GM12878 (cell line): ENCODE data around the gene SLC37A2. TPM values are rescaled to one million over a fixed set of nuclear protein-coding genes. Genes with fewer than 3 reads are reported as not detected.

ENCODE experiments used
- ATAC-seq: fragments of 200-7000 bp; cut with Tn5 transposase; 3 replicates; pipeline ENCODE4 v1.9.1; 2020; ENCODE audit warnings: mild to moderate bottlenecking, moderate library complexity
- BruUV-seq: library from RNA; stranded (reverse); fragments of 400-500 nt; replicated peaks from 2 replicates; lab custom pipeline; 2021; lab: Mats Ljungman, UMichigan
- CTCF ChIA-PET: fragments of 300-600 bp; sonication (Branson Sonifier 250); formaldehyde crosslinking; extraction: SDS; loops from one replicate; lab custom pipeline; 2021; ENCODE audit warnings: inconsistent platforms; lab: Yijun Ruan, JAX
- POLR2A ChIA-PET: fragments of 350-600 bp; formaldehyde crosslinking; extraction: SDS; loops from one replicate; lab custom pipeline; 2021; ENCODE audit warnings: inconsistent platforms; lab: Charles Lee
- RAD21 ChIA-PET: fragments of 300-600 bp; sonication (Branson Sonifier 250); formaldehyde crosslinking; loops from one replicate; lab custom pipeline; 2023; ENCODE audit warnings: antibody characterized with exemption; ENCODE audit not compliant: unreplicated experiment; lab: Charles Lee
- SMC1A ChIA-PET: fragments of 300-600 bp; sonication (Branson Sonifier 250); formaldehyde crosslinking; loops from one replicate; lab custom pipeline; 2023; ENCODE audit not compliant: unreplicated experiment, uncharacterized antibody; lab: Charles Lee
- DNase-seq: peaks from one replicate; pipeline ENCODE4 v3.0.0-alpha.2; 2011; ENCODE audit warnings: low read depth, low spot score
- FAIRE-seq: peaks from 3 replicates; lab custom pipeline; 2011; peaks lifted over from hg19 to GRCh38; lab: Jason Lieb, UNC
- H2AFZ ChIP-seq: 2 replicates; pipeline ENCODE4 v1.6.0; 2011; ENCODE audit warnings: low read depth, low read length, control low read depth; ENCODE audit not compliant: control insufficient read depth
- H3K27ac ChIP-seq: 2 replicates; pipeline ENCODE4 v1.5.1; 2011; ENCODE audit warnings: control low read depth; ENCODE audit not compliant: control insufficient read depth, insufficient read depth
- H3K27me3 ChIP-seq, 2 experiments: replicated peaks in 1 of 2; 2 replicates each; pipeline versions ENCODE4 v1.6.0 to v1.6.1; 2011; ENCODE audit warnings: low read length in 1 of 2; ENCODE audit not compliant: control insufficient read depth in 2 of 2, insufficient read depth in 2 of 2
- H3K36me3 ChIP-seq, 2 experiments: 2 replicates each; pipeline ENCODE4 v1.5.1; 2011; ENCODE audit warnings: low read length in 1 of 2; ENCODE audit not compliant: control insufficient read depth in 2 of 2, insufficient read depth in 2 of 2
- H3K4me1 ChIP-seq: 2 replicates; pipeline ENCODE4 v1.6.1; 2011; ENCODE audit warnings: mild to moderate bottlenecking, low read length, moderate library complexity, mixed read lengths; ENCODE audit not compliant: control insufficient read depth, insufficient read depth
- H3K4me2 ChIP-seq: 2 replicates; pipeline ENCODE4 v1.6.0; 2011; ENCODE audit warnings: control low read depth; ENCODE audit not compliant: control insufficient read depth, insufficient read depth
- H3K4me3 ChIP-seq: fragments of 200-600 bp; sonication (generic); 2 replicates; pipeline ENCODE4 v1.5.1; 2016
- H3K79me2 ChIP-seq: 2 replicates; pipeline ENCODE4 v1.6.0; 2011; ENCODE audit warnings: low read length; ENCODE audit not compliant: control insufficient read depth, insufficient read depth
- H3K9ac ChIP-seq: 2 replicates; pipeline ENCODE4 v1.8.0; 2011; ENCODE audit warnings: low read length, control low read depth, mixed read lengths; ENCODE audit not compliant: control insufficient read depth, insufficient read depth
- H3K9me3 ChIP-seq: replicated peaks from 3 replicates; pipeline ENCODE4 v1.5.1; 2011; ENCODE audit warnings: mild to moderate bottlenecking, low read length; ENCODE audit not compliant: control insufficient read depth, insufficient read depth
- H4K20me1 ChIP-seq: 2 replicates; pipeline ENCODE4 v1.6.0; 2011; ENCODE audit not compliant: control insufficient read depth, insufficient read depth
- ATF7 ChIP-seq: fragments of 450-650 bp; IDR thresholded peaks from 2 replicates; pipeline ENCODE4 v1.6.1; 2016; ENCODE audit warnings: low read depth, mild to moderate bottlenecking
- CBFB ChIP-seq: IDR thresholded peaks from 2 replicates; pipeline ENCODE4 v1.6.1; 2016; ENCODE audit warnings: antibody characterized with exemption, low read depth
- CEBPB ChIP-seq, 2 experiments: fragments of 150-350 bp in 1 of 2; IDR thresholded peaks; 2 replicates each; pipeline ENCODE4 v1.6.1; 2012 to 2014; ENCODE audit warnings: low read depth in 2 of 2, low read length in 2 of 2, borderline replicate concordance in 1 of 2, inconsistent platforms in 1 of 2
- DPF2 ChIP-seq: fragments of 450-650 bp; IDR thresholded peaks from 2 replicates; pipeline ENCODE4 v1.6.1; 2017; ENCODE audit warnings: mild to moderate bottlenecking
- ELK1 ChIP-seq: IDR thresholded peaks from 2 replicates; pipeline ENCODE4 v1.6.1; 2012; ENCODE audit warnings: low read depth, low read length, improper control_type of control experiment
- ESRRA ChIP-seq: IDR thresholded peaks from 2 replicates; pipeline ENCODE4 v1.6.1; 2012; ENCODE audit warnings: mild to moderate bottlenecking, low read length, improper control_type of control experiment
- JUND ChIP-seq: IDR thresholded peaks from 2 replicates; pipeline ENCODE4 v1.6.1; 2012; ENCODE audit warnings: low read depth, mild to moderate bottlenecking, low read length, improper control_type of control experiment, moderate library complexity
- KAT2A ChIP-seq: conservative IDR thresholded peaks from 2 replicates; pipeline ENCODE4 v1.6.1; 2011; ENCODE audit warnings: low read depth, low read length; ENCODE audit not compliant: control insufficient read depth
- MEF2B ChIP-seq: fragments of 450-650 bp; IDR thresholded peaks from 2 replicates; pipeline ENCODE4 v1.6.1; 2018; ENCODE audit warnings: mild to moderate bottlenecking, moderate library complexity; ENCODE audit not compliant: partially characterized antibody, poor library complexity, severe bottlenecking
- MLLT1 ChIP-seq: fragments of 450-650 bp; IDR thresholded peaks from 2 replicates; pipeline ENCODE4 v1.6.1; 2016; ENCODE audit warnings: mild to moderate bottlenecking
- POLR2A ChIP-seq: IDR thresholded peaks from 2 replicates; pipeline ENCODE4 v1.6.1; 2011; ENCODE audit warnings: low read depth, mild to moderate bottlenecking, low read length
- RFX5 ChIP-seq: IDR thresholded peaks from 2 replicates; pipeline ENCODE4 v1.6.1; 2011; ENCODE audit warnings: low read depth, low read length, improper control_type of control experiment
- SMAD5 ChIP-seq: IDR thresholded peaks from 2 replicates; pipeline ENCODE4 v1.6.1; 2016; ENCODE audit warnings: antibody characterized with exemption, low read depth
- SP1 ChIP-seq: IDR thresholded peaks from one replicate; pipeline ENCODE4 v1.6.1; 2011; ENCODE audit warnings: low read depth, low read length
- SUZ12 ChIP-seq: fragments of 200-600 bp; sonication (generic); IDR thresholded peaks from one replicate; pipeline ENCODE4 v1.6.1; 2018; ENCODE audit warnings: antibody characterized with exemption, mild to moderate bottlenecking; ENCODE audit not compliant: unreplicated experiment
- TAF1 ChIP-seq: IDR thresholded peaks from 2 replicates; pipeline ENCODE4 v1.6.1; 2011; ENCODE audit warnings: mild to moderate bottlenecking, low read depth, low read length, borderline replicate concordance
- TCF7 ChIP-seq: IDR thresholded peaks from 2 replicates; pipeline ENCODE4 v1.6.1; 2014; ENCODE audit warnings: antibody characterized with exemption, borderline replicate concordance
- WRNIP1 ChIP-seq: IDR thresholded peaks from 2 replicates; pipeline ENCODE4 v1.6.1; 2011; ENCODE audit warnings: low read depth, low read length, improper control_type of control experiment, borderline replicate concordance
- ZBED1 ChIP-seq: IDR thresholded peaks from 2 replicates; pipeline ENCODE4 v1.6.1; 2016; ENCODE audit warnings: borderline replicate concordance
- WGBS: methylation state at CpG from one replicate; pipeline ENCODE4 v1.1.6; 2016; ENCODE audit warnings: low lambda C conversion rate; ENCODE audit not compliant: insufficient replicate concordance, insufficient coverage; ENCODE audit errors: missing lambda C conversion rate; 5-methylcytosine and 5-hydroxymethylcytosine counted together
- in situ Hi-C: fragments of 300-500 bp; cut with MboI; formaldehyde crosslinking; loops from 9 replicates; pipeline ENCODE4 v1.14.3; 2018; ENCODE audit warnings: mixed read lengths
- intact Hi-C: fragments of 100-400 bp; cut with micrococcal nuclease; formaldehyde crosslinking; loops from one replicate; pipeline ENCODE4 v1.14.2; 2022; ENCODE audit not compliant: unreplicated experiment
- polyA plus RNA-seq, 11 experiments: library from polyadenylated mRNA; depleted of rRNA in 4 of 11; unstranded in 6 of 11; stranded (reverse) in 5 of 11; fragments of >200 nt; fragmentation: Nextera tagmentation in 4 of 11; fragmentation: Illumina TruSeq in 1 of 11; extraction: Ambion mirVana in 4 of 11; extraction: Trizol in 1 of 11; gene quantifications; 1 replicate in 1 of 11; 2 replicates in 10 of 11; pipeline versions ENCODE4 v1.2.1 to v1.2.3, GENCODE V29; 2011 to 2016; ENCODE audit warnings: inconsistent platforms in 2 of 11, missing spikeins in 2 of 11, low read depth in 1 of 11
- total RNA-seq, 4 experiments: library from RNA; depleted of rRNA in 3 of 4; stranded (reverse); fragments of >200 nt in 3 of 4; fragmentation: Illumina TruSeq in 1 of 4; extraction: Trizol in 1 of 4; gene quantifications; 2 replicates each; pipeline versions ENCODE4 v1.2.1 to v1.2.3, GENCODE V29; 2013 to 2021
- TF ChIP-seq, protein P1 (sequence below): fragments of 450-650 bp; IDR thresholded peaks from 2 replicates; pipeline ENCODE4 v1.6.1; 2017; ENCODE audit warnings: low read depth, mild to moderate bottlenecking, moderate library complexity

Gene SLC37A2
- total and polyA plus RNA-seq, 10 of the 15 experiments (the other 5 are each of a cell fraction or from before 2014, with no cell fraction given), result 0.26 to 9.8 (median 2.0) TPM

DNA sequence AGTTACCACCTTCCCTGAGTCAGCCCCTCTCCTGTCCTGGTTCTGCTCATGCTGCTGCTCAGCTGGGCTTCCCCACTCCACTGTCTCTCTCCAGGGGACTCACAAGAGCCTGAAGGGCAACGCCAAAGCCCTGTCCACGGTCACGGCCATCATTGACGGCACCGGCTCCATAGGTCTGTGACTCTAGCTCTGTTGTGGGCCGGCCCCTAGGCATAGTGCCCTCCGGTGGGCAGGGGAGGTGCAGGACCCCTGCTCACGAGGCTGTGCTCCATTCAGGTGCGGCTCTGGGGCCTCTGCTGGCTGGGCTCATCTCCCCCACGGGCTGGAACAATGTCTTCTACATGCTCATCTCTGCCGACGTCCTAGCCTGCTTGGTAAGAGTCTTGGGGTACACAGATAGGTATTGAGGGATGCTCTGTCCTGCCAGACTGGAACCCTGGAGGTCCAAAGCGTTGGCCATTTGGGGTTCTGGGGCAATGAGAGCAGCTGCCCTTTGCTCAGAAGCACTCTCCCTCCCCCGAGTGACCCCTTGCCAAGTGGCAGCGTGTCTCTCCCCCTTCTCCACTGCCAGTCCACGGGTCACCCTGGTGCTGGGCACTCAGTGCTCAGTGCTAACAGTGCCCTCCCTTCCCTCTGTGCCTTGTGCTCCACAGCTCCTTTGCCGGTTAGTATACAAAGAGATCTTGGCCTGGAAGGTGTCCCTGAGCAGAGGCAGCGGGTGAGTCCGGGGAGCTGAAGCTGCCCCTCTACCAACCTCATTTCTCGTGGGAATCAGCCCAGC lies 22.4 kb downstream of the SLC37A2 start:
- CTCF ChIA-PET, result interaction anchor here (1.3 to 7.4 kb wide), 2 partner anchors 13 to 56 kb away, joined by 3 to 100 read pairs; no protein-coding TSS in a partner anchor
- no peak overlapping the region for H3K4me3 ChIP-seq
- WGBS, result 69% methylated on average over 20 of the region's 20 CpGs
- no peak overlapping the region for H3K27ac ChIP-seq
- no peak overlapping the region for H3K9ac ChIP-seq
- H3K27me3 ChIP-seq, result no peaks in the 10 kb centered on the region
- H3K4me2 ChIP-seq, result no peak overlapping the region
- TF ChIP-seq ELK1 (no peak), CEBPB (IDR thresholded peaks at IDR 0.05; ENCODE audit: borderline replicate concordance in 1 of 2, low read depth in 2 of 2, low read length in 2 of 2) (no peak), DPF2 (no peak), TCF7 (no peak), WRNIP1 (no peak), JUND (no peak), ZBED1 (no peak), ATF7 (no peak), SMAD5 (no peak), ESRRA (no peak), RFX5 (no peak), KAT2A (no peak), POLR2A (no peak), SUZ12 (no peak), MLLT1 (no peak), SP1 (no peak), TAF1 (no peak), MEF2B (no peak), CBFB (no peak)
- TF ChIP-seq, protein P1, sequence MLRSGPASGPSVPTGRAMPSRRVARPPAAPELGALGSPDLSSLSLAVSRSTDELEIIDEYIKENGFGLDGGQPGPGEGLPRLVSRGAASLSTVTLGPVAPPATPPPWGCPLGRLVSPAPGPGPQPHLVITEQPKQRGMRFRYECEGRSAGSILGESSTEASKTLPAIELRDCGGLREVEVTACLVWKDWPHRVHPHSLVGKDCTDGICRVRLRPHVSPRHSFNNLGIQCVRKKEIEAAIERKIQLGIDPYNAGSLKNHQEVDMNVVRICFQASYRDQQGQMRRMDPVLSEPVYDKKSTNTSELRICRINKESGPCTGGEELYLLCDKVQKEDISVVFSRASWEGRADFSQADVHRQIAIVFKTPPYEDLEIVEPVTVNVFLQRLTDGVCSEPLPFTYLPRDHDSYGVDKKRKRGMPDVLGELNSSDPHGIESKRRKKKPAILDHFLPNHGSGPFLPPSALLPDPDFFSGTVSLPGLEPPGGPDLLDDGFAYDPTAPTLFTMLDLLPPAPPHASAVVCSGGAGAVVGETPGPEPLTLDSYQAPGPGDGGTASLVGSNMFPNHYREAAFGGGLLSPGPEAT, result no peak
- SMC1A ChIA-PET, result interaction anchor here (0.9 kb wide), 1 partner anchor 26 kb away, joined by 3 read pairs; the partner anchor contains the start of gene TMEM218
- no peak for FAIRE-seq
- no peaks in the 10 kb centered on the region for H3K79me2 ChIP-seq
- peaks cover 0 to 2% of the 10 kb centered on the region in 2 experiments; a peak in 1 of 4 replicates for H3K36me3 ChIP-seq
- H4K20me1 ChIP-seq, result no peaks in the 10 kb centered on the region
- no peak for DNase-seq
- BruUV-seq, result no TSS peak
- POLR2A ChIA-PET, result no interaction called here
- no peaks in the 10 kb centered on the region for H3K4me1 ChIP-seq
- H2AFZ ChIP-seq, result no peak overlapping the region
- no peaks in the 10 kb centered on the region for H3K9me3 ChIP-seq
- in situ Hi-C loops, result no loop called here
- intact Hi-C loops, result no loop called here
- peak; percentile 28; the same call in 1 of the 3 replicates for ATAC-seq
- RAD21 ChIA-PET, result no interaction called here
